ENCODE measurements around the gene CHRNA7. TPM values are rescaled to one million over a fixed set of nuclear protein-coding genes. Genes with fewer than 3 reads are reported as not detected.

The CHRNA7 gene
- total RNA-seq, 6 experiments from 2014 or later = not detected

DNA sequence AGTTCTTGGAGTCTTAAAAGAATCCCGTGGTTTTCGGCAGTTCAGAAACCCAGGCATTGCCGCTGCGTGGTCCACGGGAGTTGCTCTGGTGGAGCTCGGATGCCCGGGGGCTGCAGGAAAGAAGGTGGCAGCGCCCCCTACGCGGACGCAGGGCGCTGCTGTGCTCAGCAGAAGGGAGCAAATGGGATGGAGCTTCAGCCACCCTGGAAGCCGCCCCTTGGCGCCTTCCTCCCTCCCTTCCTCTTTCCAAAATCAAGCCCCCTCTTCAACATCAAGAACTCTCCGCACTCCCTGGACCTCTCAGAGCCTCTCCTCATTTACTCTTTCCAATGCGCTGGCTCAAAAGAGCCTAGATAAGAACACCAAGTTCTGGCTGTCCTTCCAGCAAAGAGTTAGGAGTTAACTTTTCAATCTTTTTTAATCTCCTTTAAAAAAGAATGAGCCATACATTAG lies 880 bp upstream of the CHRNA7 start:
- no peaks in the 10 kb centered on the region; the same call in 1 of the 2 replicates for H3K27me3 Mint-ChIP-seq (ENCODE audit: insufficient read depth)
- H3K4me1 Mint-ChIP-seq (ENCODE audit: low read depth) = no peaks in the 10 kb centered on the region
- no peak overlapping the region for H3K4me3 Mint-ChIP-seq
- TF ChIP-seq, protein P1, sequence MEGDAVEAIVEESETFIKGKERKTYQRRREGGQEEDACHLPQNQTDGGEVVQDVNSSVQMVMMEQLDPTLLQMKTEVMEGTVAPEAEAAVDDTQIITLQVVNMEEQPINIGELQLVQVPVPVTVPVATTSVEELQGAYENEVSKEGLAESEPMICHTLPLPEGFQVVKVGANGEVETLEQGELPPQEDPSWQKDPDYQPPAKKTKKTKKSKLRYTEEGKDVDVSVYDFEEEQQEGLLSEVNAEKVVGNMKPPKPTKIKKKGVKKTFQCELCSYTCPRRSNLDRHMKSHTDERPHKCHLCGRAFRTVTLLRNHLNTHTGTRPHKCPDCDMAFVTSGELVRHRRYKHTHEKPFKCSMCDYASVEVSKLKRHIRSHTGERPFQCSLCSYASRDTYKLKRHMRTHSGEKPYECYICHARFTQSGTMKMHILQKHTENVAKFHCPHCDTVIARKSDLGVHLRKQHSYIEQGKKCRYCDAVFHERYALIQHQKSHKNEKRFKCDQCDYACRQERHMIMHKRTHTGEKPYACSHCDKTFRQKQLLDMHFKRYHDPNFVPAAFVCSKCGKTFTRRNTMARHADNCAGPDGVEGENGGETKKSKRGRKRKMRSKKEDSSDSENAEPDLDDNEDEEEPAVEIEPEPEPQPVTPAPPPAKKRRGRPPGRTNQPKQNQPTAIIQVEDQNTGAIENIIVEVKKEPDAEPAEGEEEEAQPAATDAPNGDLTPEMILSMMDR (IDR thresholded peaks at IDR 0.05) = no peak
- no peaks in the 10 kb centered on the region for H3K36me3 Mint-ChIP-seq (ENCODE audit: low read depth)
- no peak overlapping the region for H3K27ac Mint-ChIP-seq
- peaks cover 29% of the 10 kb centered on the region for H3K9me3 Mint-ChIP-seq
- DNase-seq = no peak

DNA sequence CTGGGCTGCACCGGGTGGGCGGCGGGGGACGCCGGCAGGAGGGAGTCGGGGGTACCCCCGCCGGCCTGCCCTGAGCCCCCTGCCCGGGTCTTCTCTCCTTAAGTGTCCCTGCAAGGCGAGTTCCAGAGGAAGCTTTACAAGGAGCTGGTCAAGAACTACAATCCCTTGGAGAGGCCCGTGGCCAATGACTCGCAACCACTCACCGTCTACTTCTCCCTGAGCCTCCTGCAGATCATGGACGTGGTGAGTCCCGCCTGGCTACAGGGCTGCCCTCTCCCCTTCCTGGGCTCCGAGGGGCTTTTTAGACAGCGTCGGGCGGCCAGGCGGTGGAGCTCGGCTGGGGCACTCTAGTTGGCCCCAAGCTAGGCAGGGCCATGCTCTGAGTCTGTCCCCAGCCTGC lies 480 bp downstream of the CHRNA7 start:
- Mint-ChIP-seq H3K4me1 (ENCODE audit: low read depth) (no peaks in the 10 kb centered on the region), H3K4me3 (no peak overlapping the region), H3K27ac (no peak overlapping the region), H3K27me3 (ENCODE audit: insufficient read depth) (no peaks in the 10 kb centered on the region; the same call in 1 of the 2 replicates), H3K9me3 (peaks cover 24% of the 10 kb centered on the region), H3K36me3 (ENCODE audit: low read depth) (no peaks in the 10 kb centered on the region)
- TF ChIP-seq, protein P1 (IDR thresholded peaks at IDR 0.05) = no peak
- DNase-seq = no peak

DNA sequence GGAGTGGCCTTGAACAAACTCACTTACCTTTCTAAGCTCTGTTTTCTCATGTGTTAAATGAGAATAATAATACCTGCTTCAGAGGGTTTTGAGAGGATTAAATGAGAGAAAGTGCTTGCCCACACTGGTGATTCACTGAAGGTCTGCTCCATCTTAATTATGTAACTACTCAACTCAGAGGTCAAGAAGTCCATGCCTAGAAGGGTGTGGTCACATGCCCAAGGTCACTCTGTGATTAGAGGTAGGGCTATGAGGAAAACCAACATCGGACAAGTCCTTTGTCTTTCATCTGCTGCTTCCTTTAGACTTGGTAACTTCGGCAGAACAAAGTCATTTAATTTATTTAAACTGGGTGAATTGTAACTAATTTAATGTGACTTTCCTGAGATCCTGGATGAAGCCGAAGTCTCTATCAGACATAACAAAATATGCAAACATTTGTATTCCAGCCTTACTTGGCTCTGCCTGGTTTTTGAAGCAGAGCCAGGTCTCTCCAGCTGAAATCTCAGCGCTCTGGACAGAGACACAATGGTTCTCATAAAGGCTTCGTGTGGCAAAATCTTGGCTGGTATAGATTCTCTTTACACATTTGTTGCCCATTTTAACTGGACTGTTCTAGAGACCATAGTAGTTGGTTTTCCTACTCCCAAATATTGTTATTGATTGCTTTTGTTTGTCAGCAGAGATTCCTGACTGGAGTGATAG lies 3.0 kb downstream of the CHRNA7 start:
- Mint-ChIP-seq H3K36me3 (ENCODE audit: low read depth) (no peaks in the 10 kb centered on the region), H3K4me1 (ENCODE audit: low read depth) (no peaks in the 10 kb centered on the region), H3K4me3 (no peak overlapping the region), H3K27ac (no peak overlapping the region), H3K9me3 (peaks cover 19% of the 10 kb centered on the region), H3K27me3 (ENCODE audit: insufficient read depth) (no peaks in the 10 kb centered on the region; the same call in 1 of the 2 replicates)
- TF ChIP-seq, protein P1 (IDR thresholded peaks at IDR 0.05) = no peak
- no peak for DNase-seq

DNA sequence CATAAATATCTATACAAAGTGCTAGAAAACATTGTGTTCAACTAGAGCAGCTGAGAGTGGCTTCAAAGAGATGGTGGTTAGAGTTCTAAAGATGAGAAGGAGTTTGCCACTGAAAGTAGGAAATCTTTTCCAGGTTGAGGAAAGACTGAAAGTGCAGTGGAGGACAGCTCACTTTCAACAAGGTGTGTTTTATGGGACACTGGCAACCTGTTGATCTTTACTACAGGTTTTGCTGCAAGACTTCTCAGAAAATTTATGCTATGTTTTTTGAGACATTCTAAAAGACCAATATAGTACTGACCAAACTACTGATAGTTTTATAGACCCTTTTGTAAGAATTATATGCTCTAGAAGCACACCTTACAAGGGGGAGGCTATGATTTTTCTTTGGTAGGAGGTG lies 3.8 kb downstream of the CHRNA7 start:
- Mint-ChIP-seq H3K9me3 (peaks cover 16% of the 10 kb centered on the region), H3K27me3 (ENCODE audit: insufficient read depth) (no peaks in the 10 kb centered on the region; the same call in 1 of the 2 replicates), H3K4me1 (ENCODE audit: low read depth) (no peaks in the 10 kb centered on the region), H3K27ac (no peak overlapping the region), H3K4me3 (no peak overlapping the region), H3K36me3 (ENCODE audit: low read depth) (no peaks in the 10 kb centered on the region)
- TF ChIP-seq, protein P1 (IDR thresholded peaks at IDR 0.05) = no peak
- no peak for DNase-seq

DNA sequence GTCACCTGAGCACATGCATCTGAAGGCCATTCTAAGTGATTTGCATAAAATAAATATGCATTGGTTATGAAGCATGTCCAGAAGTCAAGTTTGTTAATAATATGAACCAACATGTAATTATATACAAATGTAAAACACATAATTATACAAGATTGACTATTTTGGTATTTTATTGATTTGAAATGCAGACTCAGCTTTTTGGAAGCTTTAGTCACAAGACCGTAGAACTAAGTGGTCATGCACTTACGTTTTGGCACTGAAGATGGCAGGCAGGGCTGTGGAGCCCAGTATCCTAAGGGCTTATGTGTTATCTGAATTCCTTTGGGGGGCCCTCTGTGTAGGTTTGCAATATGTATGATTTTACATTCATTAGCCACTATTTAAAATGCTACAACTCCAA lies 5.0 kb downstream of the CHRNA7 start:
- DNase-seq = no peak
- TF ChIP-seq, protein P1 (IDR thresholded peaks at IDR 0.05) = no peak
- H3K9me3 Mint-ChIP-seq = peaks cover 18% of the 10 kb centered on the region
- H3K4me1 Mint-ChIP-seq (ENCODE audit: low read depth) = no peaks in the 10 kb centered on the region
- H3K27me3 Mint-ChIP-seq (ENCODE audit: insufficient read depth) = no peaks in the 10 kb centered on the region; the same call in 1 of the 2 replicates
- no peak overlapping the region for H3K27ac Mint-ChIP-seq
- no peaks in the 10 kb centered on the region for H3K36me3 Mint-ChIP-seq (ENCODE audit: low read depth)
- H3K4me3 Mint-ChIP-seq = no peak overlapping the region
